ENCODE results near the gene ZBTB12. TPM values are rescaled to one million over a fixed set of nuclear protein-coding genes. Genes with fewer than 3 reads are reported as not detected.
A peak's percentile ranks its signal among the peaks of the same experiment; 100 is the strongest.
"Not testable (repeated sequence)": the region's sequence is repeated elsewhere in the genome, so short reads cannot be mapped to it uniquely, and the experiment has no call there.

The ZBTB12 gene
- 12.6 and 13.6 TPM in 2 replicates for total RNA-seq (2014; rRNA removed; shearing (Covaris generic))

- peak; percentile 91 for DNase-seq (ENCODE audit: low spot score)
Observed at GRCh38 chr6:31901953-31902643, at the start of gene ZBTB12. Gene ZBTB12 (minus strand): TSS chr6:31902086. CDS start chr6:31901305, 781 bp downstream.

GRCh38 chr6:31949926-31950548 is 48.2 kb upstream of the ZBTB12 start:
- DNase-seq (ENCODE audit: low spot score), result no peak

- no peak for DNase-seq (ENCODE audit: low spot score)
Observed at GRCh38 chr6:31948753-31949413, 47.0 kb upstream of the ZBTB12 start.

- DNase-seq (ENCODE audit: low spot score), result no peak
Observed at GRCh38 chr6:31948306-31948705, 46.4 kb upstream of the ZBTB12 start.

GRCh38 chr6:31947864-31948263 is 46.0 kb upstream of the ZBTB12 start:
- DNase-seq (ENCODE audit: low spot score), result no peak

- DNase-seq (ENCODE audit: low spot score), result no peak
Observed at GRCh38 chr6:31947070-31947675, 45.3 kb upstream of the ZBTB12 start.

GRCh38 chr6:31946370-31946885 is 44.5 kb upstream of the ZBTB12 start:
- no peak for DNase-seq (ENCODE audit: low spot score)

GRCh38 chr6:31945507-31946369 is 43.9 kb upstream of the ZBTB12 start, which contains the start of gene CFB:
Gene CFB (plus strand): TSS chr6:31946095. CDS start chr6:31946222, 127 bp downstream.
- DNase-seq (ENCODE audit: low spot score), result peak; percentile 67

GRCh38 chr6:31945154-31945506 is 43.2 kb upstream of the ZBTB12 start:
- DNase-seq (ENCODE audit: low spot score), result no peak

- no peak for DNase-seq (ENCODE audit: low spot score)
Observed at GRCh38 chr6:31943742-31944141, 41.9 kb upstream of the ZBTB12 start.

- no peak for DNase-seq (ENCODE audit: low spot score)
Observed at GRCh38 chr6:31940256-31940664, 38.4 kb upstream of the ZBTB12 start.

- no peak for DNase-seq (ENCODE audit: low spot score)
Observed at GRCh38 chr6:31935823-31936222, 33.9 kb upstream of the ZBTB12 start.

- DNase-seq (ENCODE audit: low spot score), result no peak
Observed at GRCh38 chr6:31935021-31935420, 33.1 kb upstream of the ZBTB12 start.

GRCh38 chr6:31933537-31933936 is 31.7 kb upstream of the ZBTB12 start:
- DNase-seq (ENCODE audit: low spot score), result no peak

- DNase-seq (ENCODE audit: low spot score), result not testable (repeated sequence)
Observed at GRCh38 chr6:31932137-31932536, 30.3 kb upstream of the ZBTB12 start.

- DNase-seq (ENCODE audit: low spot score), result no peak
Observed at GRCh38 chr6:31930962-31931361, 29.1 kb upstream of the ZBTB12 start.

GRCh38 chr6:31928672-31928939 is 26.7 kb upstream of the ZBTB12 start:
- no peak for DNase-seq (ENCODE audit: low spot score)

- DNase-seq (ENCODE audit: low spot score), result no peak
Observed at GRCh38 chr6:31927863-31928671, 26.2 kb upstream of the ZBTB12 start.

GRCh38 chr6:31927242-31927862 is 25.5 kb upstream of the ZBTB12 start, which contains the start of gene C2:
Gene C2 (plus strand): TSS chr6:31927717. CDS start chr6:31927753, 36 bp downstream.
- DNase-seq (ENCODE audit: low spot score), result no peak

- DNase-seq (ENCODE audit: low spot score), result peak; percentile 47
Observed at GRCh38 chr6:31922942-31923341, 21.1 kb upstream of the ZBTB12 start.
